HL-60 (cell line): Measurements from ENCODE around the gene CFAP221.

ENCODE experiments used
- DNase-seq, 2 experiments: peaks; one replicate each; pipeline ENCODE4 v3.0.0-alpha.2; 2010 to 2020; ENCODE audit warnings: low read depth in 1 of 2, low spot score in 1 of 2
- H3K27ac ChIP-seq: fragments of 250-450 bp; sonication (Bioruptor Pico); replicated peaks from 2 replicates; pipeline ENCODE4 v1.5.1; 2020; ENCODE audit warnings: mild to moderate bottlenecking, moderate library complexity
- H3K27me3 ChIP-seq: fragments of 250-450 bp; sonication (Bioruptor Pico); 2 replicates; pipeline ENCODE4 v1.5.1; 2021; ENCODE audit warnings: mild to moderate bottlenecking, moderate library complexity; ENCODE audit not compliant: insufficient read depth, poor library complexity, severe bottlenecking
- H3K4me3 ChIP-seq: replicated peaks from 2 replicates; pipeline ENCODE4 v1.5.1; 2011; ENCODE audit warnings: mild to moderate bottlenecking, control low read depth, low read length; ENCODE audit not compliant: insufficient read depth
- CTCF ChIP-seq: IDR thresholded peaks from one replicate; pipeline ENCODE4 v1.5.1; 2011; ENCODE audit warnings: low read length, control low read depth, inconsistent platforms; ENCODE audit not compliant: insufficient read depth
- GABPA ChIP-seq: IDR thresholded peaks from 2 replicates; pipeline ENCODE4 v1.6.1; 2012; ENCODE audit warnings: low read depth
- POLR2AphosphoS5 ChIP-seq: IDR thresholded peaks from 2 replicates; pipeline ENCODE4 v1.6.1; 2012; ENCODE audit warnings: low read depth
- REST ChIP-seq: IDR thresholded peaks from 2 replicates; pipeline ENCODE4 v1.6.1; 2012; ENCODE audit warnings: low read depth; ENCODE audit not compliant: insufficient replicate concordance
- SPI1 ChIP-seq: IDR thresholded peaks from 2 replicates; pipeline ENCODE4 v1.6.1; 2012; ENCODE audit warnings: low read depth, mild to moderate bottlenecking, borderline replicate concordance

The CFAP221 gene

DNA sequence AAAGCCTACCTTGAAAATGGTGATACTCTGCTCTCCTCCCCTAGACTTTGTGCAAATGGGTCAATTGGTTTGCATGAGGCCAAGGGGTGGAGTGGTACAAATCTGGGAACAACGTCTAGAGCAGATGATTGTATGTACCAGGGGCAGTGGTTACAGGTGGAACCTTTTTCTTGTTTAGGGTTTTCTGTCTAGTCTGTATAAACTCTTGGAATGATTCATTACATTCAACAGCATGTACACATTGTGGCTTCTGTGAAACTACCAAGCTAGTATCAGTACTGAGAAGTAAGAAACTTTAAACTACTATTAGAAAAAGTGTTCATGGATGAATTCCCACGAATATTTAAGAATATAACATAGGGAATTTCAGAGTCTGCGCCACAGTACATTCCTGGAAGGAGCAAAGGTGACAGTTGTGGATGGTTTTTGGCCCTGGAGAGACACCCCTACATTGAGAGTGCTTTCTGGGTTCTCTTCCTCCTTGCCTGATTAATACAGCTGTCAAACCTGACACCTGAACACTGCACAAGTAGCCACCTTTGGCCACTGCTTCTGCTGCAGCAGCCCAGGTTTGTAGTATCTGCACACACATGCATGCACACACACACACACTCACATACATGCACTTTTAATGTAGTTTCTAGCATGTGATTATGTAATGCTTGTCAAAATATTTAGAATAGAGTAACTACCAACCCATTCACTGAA is 30.0 kb downstream of the CFAP221 start:
- no peak overlapping the region for H3K27ac ChIP-seq
- DNase-seq = no peak
- H3K4me3 ChIP-seq = no peak overlapping the region
- no peaks in the 10 kb centered on the region for H3K27me3 ChIP-seq
- TF ChIP-seq GABPA (no peak), REST (no peak), POLR2AphosphoS5 (no peak), CTCF (no peak), SPI1 (no peak)

DNA sequence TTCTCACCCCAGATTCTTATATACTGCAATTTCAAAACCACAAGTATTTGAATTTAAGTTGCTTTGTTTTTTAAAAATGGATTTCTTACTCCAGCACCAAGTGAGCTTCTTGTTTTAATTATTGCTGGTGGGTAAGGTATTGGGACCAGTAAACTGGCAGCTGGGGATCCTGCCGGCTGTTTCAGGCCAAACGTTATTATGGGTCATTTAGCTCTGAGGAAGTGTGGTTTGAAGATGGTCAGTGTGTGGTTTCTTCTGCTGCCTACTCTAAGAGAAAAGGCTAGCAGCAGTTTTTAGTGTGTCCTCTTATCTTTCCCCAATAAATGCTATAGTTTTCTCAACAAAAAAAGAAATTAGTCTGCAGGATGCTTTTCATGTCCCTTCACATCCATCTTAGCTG is 30.6 kb downstream of the CFAP221 start:
- Histone ChIP-seq H3K27ac (no peak overlapping the region), H3K27me3 (no peaks in the 10 kb centered on the region), H3K4me3 (no peak overlapping the region)
- no peak for TF ChIP-seq CTCF
- no peak for TF ChIP-seq POLR2AphosphoS5
- no peak for TF ChIP-seq REST
- TF ChIP-seq SPI1 = no peak
- TF ChIP-seq GABPA = no peak
- DNase-seq = no peak

GRCh38 chr2:119575439-119575838 is 31.2 kb downstream of the CFAP221 start:
- Histone ChIP-seq H3K27me3 (no peaks in the 10 kb centered on the region), H3K27ac (no peak overlapping the region), H3K4me3 (no peak overlapping the region)
- peak in 1 of 2 experiments; percentile 25 for DNase-seq
- TF ChIP-seq GABPA (no peak), SPI1 (no peak), CTCF (no peak), REST (no peak), POLR2AphosphoS5 (no peak)
